Right cardiac atrium (tissue), 5 donors: Measurements from ENCODE around the gene GOLM1. TPM values are rescaled to one million over a fixed set of nuclear protein-coding genes. Genes with fewer than 3 reads are reported as not detected.

Experiments used
- ATAC-seq, 2 donors: fragments of 200-7000 bp; cut with Tn5 transposase; one replicate each; pipeline versions ENCODE4 v1.8.0 to v1.9.1; 2020; ENCODE audit warnings: moderate library complexity in 2 of 2, mild to moderate bottlenecking in 1 of 2
- DNase-seq, 3 donors: peaks; one replicate each; pipeline ENCODE4 v3.0.0-alpha.2; 2020
- H3K27ac ChIP-seq: one replicate; pipeline ENCODE4 v1.5.1; 2013; ENCODE audit warnings: mild to moderate bottlenecking, low read length, control low read depth, moderate library complexity
- H3K27me3 ChIP-seq: one replicate; pipeline ENCODE4 v1.6.1; 2013; ENCODE audit not compliant: control insufficient read depth, insufficient read depth
- H3K4me1 ChIP-seq: one replicate; pipeline ENCODE4 v1.6.1; 2013; ENCODE audit warnings: low read length; ENCODE audit not compliant: control insufficient read depth, insufficient read depth
- H3K4me3 ChIP-seq: one replicate; pipeline ENCODE4 v1.5.1; 2013; ENCODE audit warnings: low read length, control low read depth
- H3K9me3 ChIP-seq: one replicate; pipeline ENCODE4 v1.6.1; 2013; ENCODE audit warnings: low read length; ENCODE audit not compliant: control insufficient read depth
- WGBS: extraction: QIAGEN DNeasy Blood & Tissue Kit; methylation state at CpG from one replicate; pipeline ENCODE4 v1.1.7; 2013; 5-methylcytosine and 5-hydroxymethylcytosine counted together
- intact Hi-C, 4 donors: fragments of 100-400 bp; cut with DNase I; formaldehyde crosslinking; loops; one replicate each; pipeline versions ENCODE4 v1.11.0 to v1.14.0; 2022 to 2023
- polyA plus RNA-seq: library from polyadenylated mRNA; stranded (reverse); fragments of 200-250 nt; gene quantifications from one replicate; pipeline ENCODE4 v1.2.3, GENCODE V29; 2013
- total RNA-seq, 4 donors: library from RNA; stranded (reverse); fragmentation: NEBNext Ultra II Directional; extraction: Animal tissue kit (Norgen Biotek cat#: 25700); gene quantifications; one replicate each; pipeline ENCODE4 v1.2.1, GENCODE V29; 2021
- donor health status: healthy with polysubstance abuse.
- donor health status: DM: no; HTN: yes; CAD: no.
- donor health status: DM: no; HTN: no; CAD: no.
- donor health status: DM: no; HTN: yes; CAD: no; lungs with severe emphysema.
- donor health status: DM: yes; HTN: yes; CAD: no.

The GOLM1 gene
- total and polyA plus RNA-seq, 5 donors = 3.8 to 12.9 (median 6.1) TPM

- ATAC-seq (no peak), DNase-seq (no peak)
- Histone ChIP-seq H3K4me1 (no peaks in the 10 kb centered on the region), H3K4me3 (no peak overlapping the region), H3K9me3 (no peaks in the 10 kb centered on the region), H3K27me3 (no peaks in the 10 kb centered on the region), H3K27ac (no peak overlapping the region)
- WGBS = 86% methylated on average over 5 of the region's 5 CpGs
- intact Hi-C loops = no loop called here
Observed at GRCh38 chr9:86119457-86119856, 20.1 kb upstream of the GOLM1 start.

DNA sequence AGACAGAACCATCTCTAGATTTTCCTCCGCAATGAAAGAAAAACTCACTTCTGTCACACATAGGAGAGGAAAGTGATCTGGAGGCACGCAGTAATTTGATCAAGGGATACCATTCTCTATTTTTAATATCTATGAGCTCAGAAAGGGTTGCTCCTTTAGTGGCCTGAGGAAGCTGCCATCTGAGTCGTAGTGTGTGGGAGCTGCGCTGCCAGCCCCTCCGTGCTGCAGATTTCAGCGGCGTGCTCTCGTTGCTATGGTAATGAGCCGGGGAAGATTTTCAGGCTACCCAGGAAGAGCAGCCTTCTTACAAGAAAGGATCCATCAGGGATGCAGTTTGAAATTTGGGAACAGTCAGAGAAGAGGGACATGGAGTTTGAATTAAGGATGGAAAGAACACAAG lies 17.1 kb upstream of the GOLM1 start:
- H3K27ac ChIP-seq = no peak overlapping the region
- H3K9me3 ChIP-seq = no peaks in the 10 kb centered on the region
- intact Hi-C loops = no loop called here
- no peaks in the 10 kb centered on the region for H3K27me3 ChIP-seq
- WGBS = 58% methylated on average over 9 of the region's 9 CpGs
- H3K4me3 ChIP-seq = no peak overlapping the region
- ATAC-seq (no peak), DNase-seq (no peak)
- H3K4me1 ChIP-seq = no peaks in the 10 kb centered on the region

DNA sequence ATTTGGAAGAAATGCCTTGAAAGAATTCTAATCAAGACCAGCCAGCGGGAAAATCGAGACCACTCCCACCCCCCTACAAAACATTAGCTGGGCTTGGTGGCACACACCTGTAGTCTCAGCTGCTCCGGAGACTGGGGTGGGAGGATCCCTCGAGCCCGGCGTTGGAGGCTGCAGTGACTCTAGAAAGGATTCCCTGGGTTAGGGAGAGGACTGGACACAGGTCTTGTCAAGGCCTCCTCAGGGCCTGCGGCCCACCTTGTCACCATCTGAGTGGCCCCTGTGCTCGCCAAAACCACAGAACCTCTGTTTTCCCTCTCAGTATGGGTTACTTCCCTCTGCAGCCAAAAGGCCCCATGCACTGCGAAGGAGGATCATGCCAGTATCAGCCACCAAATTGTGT lies 16.5 kb upstream of the GOLM1 start:
- DNase-seq (no peak), ATAC-seq (no peak)
- no peaks in the 10 kb centered on the region for H3K9me3 ChIP-seq
- intact Hi-C loops = no loop called here
- no peak overlapping the region for H3K4me3 ChIP-seq
- 90% methylated on average over 9 of the region's 9 CpGs for WGBS
- H3K27ac ChIP-seq = no peak overlapping the region
- no peaks in the 10 kb centered on the region for H3K4me1 ChIP-seq
- no peaks in the 10 kb centered on the region for H3K27me3 ChIP-seq

- no peak for ATAC-seq
- intact Hi-C loops = no loop called here
- Histone ChIP-seq H3K27me3 (no peaks in the 10 kb centered on the region), H3K9me3 (no peaks in the 10 kb centered on the region), H3K4me1 (no peaks in the 10 kb centered on the region), H3K4me3 (no peak overlapping the region), H3K27ac (no peak overlapping the region)
- WGBS = 85% methylated on average over 5 of the region's 5 CpGs
- DNase-seq = no peak
Observed at GRCh38 chr9:86112057-86112456, 12.7 kb upstream of the GOLM1 start.

DNA sequence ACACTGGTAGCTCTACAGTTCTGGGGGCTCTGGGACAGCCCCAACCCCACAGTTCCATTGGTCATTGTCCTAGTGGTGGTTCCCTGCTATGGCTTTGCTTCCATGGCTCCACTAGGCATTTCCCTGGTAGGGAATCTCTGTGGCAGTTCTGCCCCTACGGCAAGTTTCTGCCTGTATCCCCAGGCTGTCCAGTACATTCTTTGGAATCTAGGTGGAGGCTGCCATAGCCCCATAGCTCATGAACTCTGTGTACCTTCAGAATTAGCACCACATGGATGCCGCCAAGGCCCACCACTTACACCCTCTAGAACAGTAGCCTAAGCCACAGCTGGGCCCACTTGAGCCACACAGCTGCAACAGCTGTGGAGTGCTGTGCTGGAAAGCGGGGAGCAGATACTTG lies 3.3 kb upstream of the GOLM1 start:
- WGBS = 96% methylated on average over 3 of the region's 3 CpGs

DNA sequence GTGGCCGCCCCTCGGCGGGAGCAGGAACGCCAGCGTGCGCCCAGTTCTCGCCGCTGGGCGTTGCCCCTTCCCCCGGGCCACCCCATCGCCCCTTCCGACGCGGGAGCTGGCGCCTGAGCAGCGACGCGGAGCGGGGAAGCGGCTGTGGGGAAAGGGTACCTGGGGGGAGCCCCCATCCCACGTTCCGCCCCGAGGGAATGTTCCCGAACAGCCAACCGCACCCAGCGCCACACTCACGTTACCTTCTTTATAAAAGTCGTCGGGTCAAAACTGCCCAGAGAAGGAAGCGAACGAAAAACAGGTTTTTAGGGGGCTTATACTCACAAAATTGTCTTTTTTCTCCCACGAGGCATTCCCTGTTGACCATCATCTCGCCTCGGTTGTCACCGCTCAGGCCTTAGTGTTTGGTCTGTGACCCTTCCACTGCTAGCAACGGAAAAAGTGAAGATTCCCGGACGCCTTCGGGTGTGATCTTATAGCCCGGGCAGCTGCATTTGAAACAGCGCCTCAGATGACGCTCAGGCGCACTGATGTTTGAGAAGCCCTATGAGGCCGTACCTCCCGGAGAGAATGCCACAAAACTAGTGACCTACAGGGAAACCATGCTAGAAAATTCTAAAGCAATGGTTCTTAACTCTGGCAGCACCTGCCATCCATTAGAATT lies 475 bp upstream of the GOLM1 start:
- peak in 2 of 3 donors; percentile 68 to 77 for DNase-seq
- WGBS = under 1% methylated on average over 45 of the region's 45 CpGs
- peak; percentile 75 to 84 for ATAC-seq
- Histone ChIP-seq H3K27ac (no peak overlapping the region), H3K27me3 (peaks cover 2% of the 10 kb centered on the region), H3K4me1 (no peaks in the 10 kb centered on the region), H3K4me3 (peak overlapping the region; percentile 58), H3K9me3 (no peaks in the 10 kb centered on the region)
- intact Hi-C loops = no loop called here

More for the DNA sequence above, 3.3 kb upstream of the GOLM1 start:
- intact Hi-C loops = no loop called here
- H3K9me3 ChIP-seq = no peaks in the 10 kb centered on the region
- ATAC-seq (no peak), DNase-seq (no peak)
- H3K27ac ChIP-seq = no peak overlapping the region
- H3K4me3 ChIP-seq = no peak overlapping the region
- H3K27me3 ChIP-seq = no peaks in the 10 kb centered on the region
- H3K4me1 ChIP-seq = no peaks in the 10 kb centered on the region

- intact Hi-C loops = no loop called here
Observed at GRCh38 chr9:86097510-86098224, 1.7 kb downstream of the GOLM1 start.

DNA sequence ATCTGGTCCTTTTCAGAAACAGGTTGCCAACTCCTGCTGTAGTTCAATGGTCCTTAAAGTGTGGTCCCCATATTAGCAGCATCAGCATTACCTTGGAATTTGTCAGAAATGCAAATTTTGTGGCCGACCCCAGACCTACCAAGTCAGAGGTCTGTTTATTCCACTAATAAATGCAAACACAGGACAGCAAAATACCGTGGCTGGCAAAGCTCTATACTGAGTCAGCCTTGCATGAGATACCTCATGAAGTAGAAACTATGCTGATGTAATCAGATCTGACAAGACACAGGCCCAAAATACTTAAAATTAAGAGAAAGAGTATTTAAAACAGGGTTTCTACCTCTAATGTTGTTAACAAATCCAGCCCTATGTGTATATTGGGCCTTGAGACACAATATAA lies 3.0 kb downstream of the GOLM1 start:
- no peak for ATAC-seq
- intact Hi-C loops = no loop called here
- WGBS = 75% methylated on average over 2 of the region's 2 CpGs

More at GRCh38 chr9:86097510-86098224, 1.7 kb downstream of the GOLM1 start:
- Histone ChIP-seq H3K9me3 (no peaks in the 10 kb centered on the region), H3K27me3 (peaks cover 2% of the 10 kb centered on the region), H3K4me3 (no peak overlapping the region), H3K4me1 (no peaks in the 10 kb centered on the region), H3K27ac (no peak overlapping the region)
- DNase-seq = no peak
- no peak for ATAC-seq
- WGBS = 90% methylated on average over 10 of the region's 10 CpGs

GRCh38 chr9:86093788-86094555 lies 5.4 kb downstream of the GOLM1 start:
- ATAC-seq (peak; percentile 70 to 98), DNase-seq (peak in 2 of 3 donors; percentile 33 to 55)
- H3K27ac ChIP-seq = no peak overlapping the region
- H3K9me3 ChIP-seq = no peaks in the 10 kb centered on the region
- peaks cover 2% of the 10 kb centered on the region for H3K27me3 ChIP-seq
- no peak overlapping the region for H3K4me3 ChIP-seq
- no peaks in the 10 kb centered on the region for H3K4me1 ChIP-seq
- intact Hi-C loops = no loop called here
- WGBS = 73% methylated on average over 8 of the region's 8 CpGs

More for the DNA sequence above, 3.0 kb downstream of the GOLM1 start:
- DNase-seq = no peak
- Histone ChIP-seq H3K27ac (no peak overlapping the region), H3K4me3 (no peak overlapping the region), H3K4me1 (no peaks in the 10 kb centered on the region), H3K9me3 (no peaks in the 10 kb centered on the region), H3K27me3 (peaks cover 2% of the 10 kb centered on the region)

DNA sequence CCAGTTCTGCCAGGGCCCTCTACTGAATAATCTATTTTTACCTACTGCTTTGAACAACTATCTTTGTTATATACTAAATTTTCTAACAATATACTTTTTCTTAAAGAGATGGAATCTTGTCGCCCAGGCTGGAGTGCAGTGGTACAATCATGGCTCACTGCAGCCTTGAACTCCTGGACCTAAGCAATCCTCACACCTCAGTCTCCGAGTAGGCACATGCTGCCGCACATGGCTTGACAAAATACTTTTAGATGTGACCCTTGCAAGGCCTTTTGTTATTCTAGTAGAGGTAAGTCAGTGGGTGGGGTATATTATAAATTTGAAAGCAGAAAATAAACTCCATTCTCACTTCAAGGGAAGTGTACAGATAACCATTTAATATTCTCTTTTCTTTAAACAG lies 7.9 kb downstream of the GOLM1 start:
- Histone ChIP-seq H3K27me3 (peaks cover 2% of the 10 kb centered on the region), H3K4me3 (no peak overlapping the region), H3K27ac (no peak overlapping the region), H3K4me1 (no peaks in the 10 kb centered on the region), H3K9me3 (no peaks in the 10 kb centered on the region)
- WGBS = 98% methylated on average over 3 of the region's 3 CpGs
- intact Hi-C loops = no loop called here
- ATAC-seq = no peak
- no peak for DNase-seq

- ATAC-seq (peak in 1 of 2 donors; percentile 54), DNase-seq (no peak)
- Histone ChIP-seq H3K27ac (no peak overlapping the region), H3K9me3 (no peaks in the 10 kb centered on the region), H3K4me3 (no peak overlapping the region), H3K27me3 (no peaks in the 10 kb centered on the region), H3K4me1 (no peaks in the 10 kb centered on the region)
- intact Hi-C loops = no loop called here
Observed at GRCh38 chr9:86082870-86083269, 16.5 kb downstream of the GOLM1 start.
